DND-41 (cell line): Measurements from ENCODE around the gene PTGES2.
A peak's percentile ranks its signal among the peaks of the same experiment; 100 is the strongest.

Experiments
- ATAC-seq: fragments of 200-7000 bp; cut with Tn5 transposase; 3 replicates; pipeline ENCODE4 v1.9.1; 2021; ENCODE audit warnings: low read depth; ENCODE audit not compliant: insufficient read depth
- DNase-seq: peaks from one replicate; pipeline ENCODE4 v3.0.0-alpha.2; 2020
- H2AFZ ChIP-seq: 2 replicates; pipeline ENCODE4 v1.6.0; 2012; ENCODE audit warnings: low read depth, low read length
- H3K27ac ChIP-seq: 2 replicates; pipeline ENCODE4 v1.5.1; 2012; ENCODE audit warnings: low read length, inconsistent platforms
- H3K27me3 ChIP-seq: fragments of 200-600 bp; sonication (generic); 2 replicates; pipeline ENCODE4 v1.6.0; 2012; ENCODE audit warnings: low read length, mild to moderate bottlenecking, inconsistent platforms; ENCODE audit not compliant: insufficient read depth, poor library complexity
- H3K36me3 ChIP-seq: 2 replicates; pipeline ENCODE4 v1.5.1; 2012; ENCODE audit warnings: low read length, inconsistent platforms; ENCODE audit not compliant: insufficient read depth
- H3K4me1 ChIP-seq: 2 replicates; pipeline ENCODE4 v1.5.1; 2012; ENCODE audit warnings: mild to moderate bottlenecking, low read length; ENCODE audit not compliant: insufficient read depth
- H3K4me2 ChIP-seq: 2 replicates; pipeline ENCODE4 v1.6.0; 2012; ENCODE audit warnings: mild to moderate bottlenecking, moderate library complexity, low read length, inconsistent platforms; ENCODE audit not compliant: insufficient read depth
- H3K4me3 ChIP-seq, 2 experiments: fragments of 200-600 bp in 1 of 2; shearing (Covaris generic) in 1 of 2; 2 replicates each; pipeline ENCODE4 v1.5.1; 2012 to 2016; ENCODE audit warnings: inconsistent platforms in 2 of 2, low read length in 2 of 2, mild to moderate bottlenecking in 2 of 2, low read depth in 1 of 2, moderate library complexity in 1 of 2
- H3K79me2 ChIP-seq: 2 replicates; pipeline ENCODE4 v1.6.0; 2012; ENCODE audit warnings: low read length, inconsistent platforms; ENCODE audit not compliant: insufficient read depth
- H3K9ac ChIP-seq: 2 replicates; pipeline ENCODE4 v1.6.0; 2012; ENCODE audit warnings: low read depth, mild to moderate bottlenecking, inconsistent platforms, low read length, moderate library complexity
- H3K9me3 ChIP-seq: 2 replicates; pipeline ENCODE4 v1.5.1; 2012; ENCODE audit warnings: low read length, moderate library complexity, mild to moderate bottlenecking, inconsistent platforms; ENCODE audit not compliant: insufficient read depth, severe bottlenecking
- H4K20me1 ChIP-seq: 2 replicates; pipeline ENCODE4 v1.6.0; 2012; ENCODE audit warnings: low read length; ENCODE audit not compliant: insufficient read depth
- EZH2 ChIP-seq: IDR thresholded peaks from 3 replicates; pipeline ENCODE4 v1.6.1; 2012; ENCODE audit warnings: borderline replicate concordance, low read depth, mild to moderate bottlenecking, moderate library complexity, low read length, inconsistent platforms; ENCODE audit not compliant: severe bottlenecking
- TF ChIP-seq, protein P1 (sequence below): IDR thresholded peaks from 2 replicates; pipeline ENCODE4 v1.5.1; 2012; ENCODE audit warnings: borderline replicate concordance, low read length, moderate library complexity, mild to moderate bottlenecking; ENCODE audit not compliant: poor library complexity, severe bottlenecking; ENCODE audit errors: extremely low read depth

The PTGES2 gene

GRCh38 chr9:128118971-128119665, 8.4 kb downstream of the PTGES2 start:
- Histone ChIP-seq H3K27me3 (no peaks in the 10 kb centered on the region), H3K4me3 (no peak overlapping the region), H4K20me1 (0 out of 2 replicates have a peak, but pooled peaks cover 7% of the 10 kb centered on the region), H3K36me3 (peaks cover 45% of the 10 kb centered on the region), H3K4me2 (no peak overlapping the region), H3K9ac (no peak overlapping the region), H3K4me1 (peaks cover 2% of the 10 kb centered on the region; the same call in 1 of the 2 replicates), H3K27ac (no peak overlapping the region), H2AFZ (no peak overlapping the region), H3K9me3 (no peaks in the 10 kb centered on the region), H3K79me2 (no peaks in the 10 kb centered on the region)
- ATAC-seq: no peak
- no peak for DNase-seq
- TF ChIP-seq EZH2: no peak
- TF ChIP-seq, protein P1, sequence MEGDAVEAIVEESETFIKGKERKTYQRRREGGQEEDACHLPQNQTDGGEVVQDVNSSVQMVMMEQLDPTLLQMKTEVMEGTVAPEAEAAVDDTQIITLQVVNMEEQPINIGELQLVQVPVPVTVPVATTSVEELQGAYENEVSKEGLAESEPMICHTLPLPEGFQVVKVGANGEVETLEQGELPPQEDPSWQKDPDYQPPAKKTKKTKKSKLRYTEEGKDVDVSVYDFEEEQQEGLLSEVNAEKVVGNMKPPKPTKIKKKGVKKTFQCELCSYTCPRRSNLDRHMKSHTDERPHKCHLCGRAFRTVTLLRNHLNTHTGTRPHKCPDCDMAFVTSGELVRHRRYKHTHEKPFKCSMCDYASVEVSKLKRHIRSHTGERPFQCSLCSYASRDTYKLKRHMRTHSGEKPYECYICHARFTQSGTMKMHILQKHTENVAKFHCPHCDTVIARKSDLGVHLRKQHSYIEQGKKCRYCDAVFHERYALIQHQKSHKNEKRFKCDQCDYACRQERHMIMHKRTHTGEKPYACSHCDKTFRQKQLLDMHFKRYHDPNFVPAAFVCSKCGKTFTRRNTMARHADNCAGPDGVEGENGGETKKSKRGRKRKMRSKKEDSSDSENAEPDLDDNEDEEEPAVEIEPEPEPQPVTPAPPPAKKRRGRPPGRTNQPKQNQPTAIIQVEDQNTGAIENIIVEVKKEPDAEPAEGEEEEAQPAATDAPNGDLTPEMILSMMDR: no peak

GRCh38 chr9:128118472-128118857, 9.1 kb downstream of the PTGES2 start:
- Histone ChIP-seq H3K9ac (no peak overlapping the region), H2AFZ (no peak overlapping the region), H3K79me2 (no peaks in the 10 kb centered on the region), H3K4me3 (no peak overlapping the region), H4K20me1 (0 out of 2 replicates have a peak, but pooled peaks cover 9% of the 10 kb centered on the region), H3K4me1 (peaks cover 2% of the 10 kb centered on the region; the same call in 1 of the 2 replicates), H3K36me3 (peaks cover 44% of the 10 kb centered on the region), H3K27ac (no peak overlapping the region), H3K27me3 (no peaks in the 10 kb centered on the region), H3K9me3 (no peaks in the 10 kb centered on the region), H3K4me2 (no peak overlapping the region)
- DNase-seq (no peak), ATAC-seq (no peak)
- no peak for TF ChIP-seq EZH2
- TF ChIP-seq, protein P1: no peak

GRCh38 chr9:128117613-128118471, 9.7 kb downstream of the PTGES2 start:
- Histone ChIP-seq H3K9ac (no peak overlapping the region), H3K9me3 (no peaks in the 10 kb centered on the region), H4K20me1 (0 out of 2 replicates have a peak, but pooled peaks cover 11% of the 10 kb centered on the region), H3K4me3 (no peak overlapping the region), H3K4me1 (peaks cover 2% of the 10 kb centered on the region; the same call in 1 of the 2 replicates), H3K27me3 (no peaks in the 10 kb centered on the region), H3K4me2 (no peak overlapping the region), H3K79me2 (no peaks in the 10 kb centered on the region), H2AFZ (peak overlapping the region; percentile 10; the same call in 1 of the 2 replicates), H3K36me3 (peaks cover 38% of the 10 kb centered on the region), H3K27ac (no peak overlapping the region)
- DNase-seq (peak; percentile 91), ATAC-seq (peak; percentile 82)
- TF ChIP-seq, protein P1: peak; percentile 100
- no peak for TF ChIP-seq EZH2
